ENCODE data around the gene PGM5.
"Not testable (repeated sequence)": the region's sequence is repeated elsewhere in the genome, so short reads cannot be mapped to it uniquely, and the experiment has no call there.

The PGM5 gene

GRCh38 chr9:68356380-68357118 lies at the start of gene PGM5:
TSS of gene PGM5 (plus strand) at chr9:68356611. CDS start at chr9:68357128, 517 bp downstream.
- H3K36me3 ChIP-seq (ENCODE audit: control insufficient read depth, insufficient read depth, low read length); H3K4me1 ChIP-seq (ENCODE audit: control insufficient read depth, insufficient read depth, low read length); H3K9ac ChIP-seq (ENCODE audit: low read length); H3K27me3 ChIP-seq (ENCODE audit: control insufficient read depth, insufficient read depth, low read length): not testable (repeated sequence)
- Histone ChIP-seq H3K27ac (ENCODE audit: low read depth, low read length) (peak within 1 kb of the TSS; percentile 93), H3K4me3 (ENCODE audit: low read length) (peak within 1 kb of the TSS; percentile 63)

DNA sequence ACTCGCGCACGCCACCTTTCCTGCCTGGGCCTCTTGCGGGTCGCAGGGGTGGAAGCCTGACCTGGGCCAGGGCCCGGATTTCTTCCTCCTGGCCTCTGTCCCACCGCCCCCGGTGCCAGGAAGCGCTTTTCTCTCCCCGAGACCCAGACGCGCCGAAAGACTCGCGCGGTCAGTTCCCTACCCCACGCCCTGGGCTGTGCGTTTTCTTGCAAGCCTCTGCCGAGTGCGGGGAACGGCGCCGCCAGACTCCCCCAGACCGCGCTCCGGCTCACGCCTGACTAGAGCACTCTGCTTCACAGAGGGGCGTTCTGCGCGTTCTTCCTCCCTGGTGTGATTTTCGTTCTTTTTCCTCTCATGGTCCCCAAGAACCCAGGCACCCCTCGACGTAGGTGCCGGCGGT lies 49.3 kb upstream of the PGM5 start:
- H3K27ac ChIP-seq (ENCODE audit: low read depth, low read length); H3K4me1 ChIP-seq (ENCODE audit: control insufficient read depth, insufficient read depth, low read length); H3K36me3 ChIP-seq (ENCODE audit: control insufficient read depth, insufficient read depth, low read length); H3K9ac ChIP-seq (ENCODE audit: low read length); H3K4me3 ChIP-seq (ENCODE audit: low read length); H3K27me3 ChIP-seq (ENCODE audit: control insufficient read depth, insufficient read depth, low read length): not testable (repeated sequence)

GRCh38 chr9:68307654-68308053 lies 48.8 kb upstream of the PGM5 start:
- not testable (repeated sequence) for H3K9ac ChIP-seq (ENCODE audit: low read length); H3K27me3 ChIP-seq (ENCODE audit: control insufficient read depth, insufficient read depth, low read length); H3K4me3 ChIP-seq (ENCODE audit: low read length); H3K4me1 ChIP-seq (ENCODE audit: control insufficient read depth, insufficient read depth, low read length); H3K36me3 ChIP-seq (ENCODE audit: control insufficient read depth, insufficient read depth, low read length); H3K27ac ChIP-seq (ENCODE audit: low read depth, low read length)

- H3K9ac ChIP-seq (ENCODE audit: low read length); H3K27ac ChIP-seq (ENCODE audit: low read depth, low read length); H3K4me3 ChIP-seq (ENCODE audit: low read length); H3K4me1 ChIP-seq (ENCODE audit: control insufficient read depth, insufficient read depth, low read length); H3K27me3 ChIP-seq (ENCODE audit: control insufficient read depth, insufficient read depth, low read length); H3K36me3 ChIP-seq (ENCODE audit: control insufficient read depth, insufficient read depth, low read length): not testable (repeated sequence)
Measured at GRCh38 chr9:68311208-68311607, 45.2 kb upstream of the PGM5 start.

GRCh38 chr9:68318209-68318608 lies 38.2 kb upstream of the PGM5 start:
- not testable (repeated sequence) for H3K36me3 ChIP-seq (ENCODE audit: control insufficient read depth, insufficient read depth, low read length); H3K27ac ChIP-seq (ENCODE audit: low read depth, low read length); H3K9ac ChIP-seq (ENCODE audit: low read length); H3K4me1 ChIP-seq (ENCODE audit: control insufficient read depth, insufficient read depth, low read length); H3K27me3 ChIP-seq (ENCODE audit: control insufficient read depth, insufficient read depth, low read length); H3K4me3 ChIP-seq (ENCODE audit: low read length)

DNA sequence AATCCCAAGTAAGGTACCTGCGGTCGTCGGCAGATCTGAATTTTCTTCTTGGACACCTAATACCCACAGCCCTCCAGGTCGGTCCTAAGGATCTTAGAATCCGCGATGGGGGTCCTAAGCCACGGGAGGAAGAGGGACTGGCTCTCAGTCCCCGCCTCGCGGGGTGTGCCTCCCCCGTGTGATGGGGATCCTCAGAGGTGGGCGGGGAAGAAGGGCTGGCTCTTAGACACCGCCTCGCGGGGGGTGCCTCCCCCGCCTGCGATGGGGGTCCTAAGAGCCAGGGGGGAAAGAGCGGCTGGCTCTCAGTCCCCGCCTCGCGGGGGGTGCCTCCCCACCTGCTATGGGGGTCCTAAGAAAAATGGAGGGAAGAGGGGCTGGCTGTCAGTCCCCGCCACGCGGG lies 32.7 kb upstream of the PGM5 start:
- H3K36me3 ChIP-seq (ENCODE audit: control insufficient read depth, insufficient read depth, low read length); H3K27me3 ChIP-seq (ENCODE audit: control insufficient read depth, insufficient read depth, low read length); H3K4me3 ChIP-seq (ENCODE audit: low read length); H3K9ac ChIP-seq (ENCODE audit: low read length); H3K27ac ChIP-seq (ENCODE audit: low read depth, low read length); H3K4me1 ChIP-seq (ENCODE audit: control insufficient read depth, insufficient read depth, low read length): not testable (repeated sequence)

GRCh38 chr9:68324518-68324917 lies 31.9 kb upstream of the PGM5 start:
- not testable (repeated sequence) for H3K9ac ChIP-seq (ENCODE audit: low read length); H3K27ac ChIP-seq (ENCODE audit: low read depth, low read length); H3K4me3 ChIP-seq (ENCODE audit: low read length); H3K27me3 ChIP-seq (ENCODE audit: control insufficient read depth, insufficient read depth, low read length); H3K4me1 ChIP-seq (ENCODE audit: control insufficient read depth, insufficient read depth, low read length); H3K36me3 ChIP-seq (ENCODE audit: control insufficient read depth, insufficient read depth, low read length)

DNA sequence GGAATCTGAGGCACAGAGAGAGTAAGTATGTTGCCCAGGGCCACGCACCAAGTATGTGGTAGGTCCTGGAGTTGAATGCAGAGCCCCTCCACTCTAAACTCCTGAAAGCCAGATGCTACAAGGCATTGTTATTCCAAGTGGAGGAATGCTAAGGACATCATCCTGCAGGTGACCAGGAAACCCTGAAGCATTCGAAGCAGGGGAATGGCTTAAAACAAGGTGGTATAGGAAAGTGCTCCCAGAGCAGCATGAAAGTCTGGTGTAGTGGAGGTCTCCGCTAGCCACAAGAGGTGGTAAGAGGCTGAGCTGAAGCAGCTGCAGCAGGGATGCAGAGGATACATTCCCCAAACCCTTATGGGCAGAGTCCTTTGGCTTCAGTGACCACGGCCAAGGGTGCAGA lies 27.3 kb upstream of the PGM5 start:
- H3K27ac ChIP-seq (ENCODE audit: low read depth, low read length); H3K36me3 ChIP-seq (ENCODE audit: control insufficient read depth, insufficient read depth, low read length); H3K4me1 ChIP-seq (ENCODE audit: control insufficient read depth, insufficient read depth, low read length); H3K9ac ChIP-seq (ENCODE audit: low read length); H3K27me3 ChIP-seq (ENCODE audit: control insufficient read depth, insufficient read depth, low read length); H3K4me3 ChIP-seq (ENCODE audit: low read length): not testable (repeated sequence)

- H3K9ac ChIP-seq (ENCODE audit: low read length); H3K4me3 ChIP-seq (ENCODE audit: low read length); H3K27me3 ChIP-seq (ENCODE audit: control insufficient read depth, insufficient read depth, low read length); H3K27ac ChIP-seq (ENCODE audit: low read depth, low read length); H3K36me3 ChIP-seq (ENCODE audit: control insufficient read depth, insufficient read depth, low read length); H3K4me1 ChIP-seq (ENCODE audit: control insufficient read depth, insufficient read depth, low read length): not testable (repeated sequence)
Measured at GRCh38 chr9:68330531-68331173, 25.8 kb upstream of the PGM5 start.

DNA sequence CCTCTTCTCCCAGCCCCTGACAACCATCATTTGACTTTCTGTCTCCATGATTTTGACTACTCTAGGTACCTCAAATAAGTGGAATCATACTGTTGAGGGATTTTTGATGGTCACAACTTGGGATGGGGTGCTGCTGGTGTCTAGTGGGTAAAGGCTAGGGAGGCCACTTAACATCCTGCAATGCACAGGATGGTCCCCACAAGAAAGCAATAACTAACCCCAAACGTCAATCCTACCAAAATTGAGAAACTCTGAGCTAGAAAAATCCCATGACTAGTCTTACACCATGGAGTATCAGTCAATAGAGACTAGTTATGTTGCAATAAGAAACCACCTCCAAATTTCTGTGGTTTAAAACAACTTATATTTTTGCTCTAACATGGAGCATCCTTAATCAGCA lies 24.3 kb upstream of the PGM5 start:
- H3K27me3 ChIP-seq (ENCODE audit: control insufficient read depth, insufficient read depth, low read length); H3K9ac ChIP-seq (ENCODE audit: low read length); H3K4me3 ChIP-seq (ENCODE audit: low read length); H3K36me3 ChIP-seq (ENCODE audit: control insufficient read depth, insufficient read depth, low read length); H3K4me1 ChIP-seq (ENCODE audit: control insufficient read depth, insufficient read depth, low read length); H3K27ac ChIP-seq (ENCODE audit: low read depth, low read length): not testable (repeated sequence)

- not testable (repeated sequence) for H3K27ac ChIP-seq (ENCODE audit: low read depth, low read length); H3K27me3 ChIP-seq (ENCODE audit: control insufficient read depth, insufficient read depth, low read length); H3K4me1 ChIP-seq (ENCODE audit: control insufficient read depth, insufficient read depth, low read length); H3K4me3 ChIP-seq (ENCODE audit: low read length); H3K9ac ChIP-seq (ENCODE audit: low read length); H3K36me3 ChIP-seq (ENCODE audit: control insufficient read depth, insufficient read depth, low read length)
Measured at GRCh38 chr9:68335935-68336334, 20.5 kb upstream of the PGM5 start.

DNA sequence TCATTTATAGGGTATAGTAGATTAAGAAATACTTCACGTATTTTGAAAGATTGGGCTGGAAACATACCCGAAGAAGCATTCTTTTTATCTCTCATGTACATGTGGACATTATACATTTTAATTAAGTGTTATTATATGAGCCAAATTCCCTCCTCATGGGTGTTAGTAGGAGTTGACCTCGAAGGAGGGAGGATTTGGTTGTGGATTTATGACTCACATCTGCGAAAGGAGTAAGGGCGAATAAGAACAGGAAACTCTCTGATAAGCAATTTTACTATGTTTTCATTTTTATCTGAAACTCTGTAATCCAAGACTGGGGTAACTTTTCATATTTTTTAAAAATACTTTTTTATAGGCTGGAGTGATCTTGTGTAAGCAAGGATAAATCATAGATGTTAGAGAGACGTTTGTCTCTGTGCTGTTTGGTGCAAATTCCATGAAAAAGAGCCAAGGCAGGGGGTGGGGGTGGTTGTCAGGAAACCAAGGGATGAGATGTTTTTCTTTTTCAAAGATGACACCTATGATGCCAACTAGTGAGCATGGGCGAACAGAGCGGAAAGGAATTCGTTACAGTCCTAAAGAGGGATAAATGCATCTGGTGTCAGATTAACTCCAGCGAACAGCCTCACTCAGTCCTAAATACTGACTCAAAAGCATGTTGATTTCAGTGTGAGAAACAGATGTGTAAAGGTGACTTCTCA lies 19.6 kb upstream of the PGM5 start:
- not testable (repeated sequence) for H3K27me3 ChIP-seq (ENCODE audit: control insufficient read depth, insufficient read depth, low read length); H3K9ac ChIP-seq (ENCODE audit: low read length); H3K36me3 ChIP-seq (ENCODE audit: control insufficient read depth, insufficient read depth, low read length); H3K27ac ChIP-seq (ENCODE audit: low read depth, low read length); H3K4me3 ChIP-seq (ENCODE audit: low read length); H3K4me1 ChIP-seq (ENCODE audit: control insufficient read depth, insufficient read depth, low read length)

- not testable (repeated sequence) for H3K9ac ChIP-seq (ENCODE audit: low read length); H3K4me3 ChIP-seq (ENCODE audit: low read length); H3K27ac ChIP-seq (ENCODE audit: low read depth, low read length); H3K36me3 ChIP-seq (ENCODE audit: control insufficient read depth, insufficient read depth, low read length); H3K4me1 ChIP-seq (ENCODE audit: control insufficient read depth, insufficient read depth, low read length); H3K27me3 ChIP-seq (ENCODE audit: control insufficient read depth, insufficient read depth, low read length)
Measured at GRCh38 chr9:68338000-68338399, 18.4 kb upstream of the PGM5 start.

All from rectal smooth muscle tissue (tissue), 1 donor.